Ishikawa (cell line): ENCODE data around the gene DELE1.

Experiments used
- CEBPB ChIP-seq: IDR thresholded peaks from 2 replicates; pipeline ENCODE4 v1.6.1; 2012
- CREB1 ChIP-seq: IDR thresholded peaks from 2 replicates; pipeline ENCODE4 v1.6.1; 2012; ENCODE audit warnings: low read depth
- EGR1 ChIP-seq: IDR thresholded peaks from 2 replicates; pipeline ENCODE4 v1.6.1; 2012
- EP300 ChIP-seq: IDR thresholded peaks from 2 replicates; pipeline ENCODE4 v1.6.1; 2012; ENCODE audit warnings: borderline replicate concordance
- FOXM1 ChIP-seq: IDR thresholded peaks from 2 replicates; pipeline ENCODE4 v1.6.1; 2012; ENCODE audit warnings: low read depth, borderline replicate concordance
- MAX ChIP-seq: IDR thresholded peaks from 2 replicates; pipeline ENCODE4 v1.6.1; 2012
- NFIC ChIP-seq: IDR thresholded peaks from 2 replicates; pipeline ENCODE4 v1.6.1; 2012
- RAD21 ChIP-seq: IDR thresholded peaks from 2 replicates; pipeline ENCODE4 v1.6.1; 2012; ENCODE audit warnings: low read depth
- TAF1 ChIP-seq: IDR thresholded peaks from 2 replicates; pipeline ENCODE4 v1.6.1; 2012; ENCODE audit warnings: low read depth, mild to moderate bottlenecking
- TCF12 ChIP-seq: IDR thresholded peaks from 2 replicates; pipeline ENCODE4 v1.6.1; 2012; ENCODE audit warnings: low read depth
- TEAD4 ChIP-seq: IDR thresholded peaks from 2 replicates; pipeline ENCODE4 v1.6.1; 2012
- YY1 ChIP-seq: IDR thresholded peaks from 2 replicates; pipeline ENCODE4 v1.6.1; 2012; ENCODE audit warnings: low read depth
- ZBTB7A ChIP-seq: IDR thresholded peaks from 2 replicates; pipeline ENCODE4 v1.6.1; 2012; ENCODE audit warnings: low read depth
- TF ChIP-seq, protein P1 (sequence below): IDR thresholded peaks from 2 replicates; pipeline ENCODE4 v1.6.1; 2012
- TF ChIP-seq, protein P2 (sequence below): IDR thresholded peaks from 2 replicates; pipeline ENCODE4 v1.6.1; 2012; ENCODE audit warnings: low read depth, mild to moderate bottlenecking

DELE1 gene

GRCh38 chr5:141910271-141910673 lies 13.4 kb upstream of the DELE1 start:
- no peak for TF ChIP-seq ZBTB7A
- no peak for TF ChIP-seq TAF1
- TF ChIP-seq YY1, result no peak
- TF ChIP-seq EGR1, result no peak
- TF ChIP-seq RAD21, result no peak
- no peak for TF ChIP-seq CREB1
- no peak for TF ChIP-seq TEAD4
- no peak for TF ChIP-seq TCF12
- TF ChIP-seq FOXM1, result no peak
- TF ChIP-seq NFIC, result no peak
- no peak for TF ChIP-seq EP300
- TF ChIP-seq, protein P1, sequence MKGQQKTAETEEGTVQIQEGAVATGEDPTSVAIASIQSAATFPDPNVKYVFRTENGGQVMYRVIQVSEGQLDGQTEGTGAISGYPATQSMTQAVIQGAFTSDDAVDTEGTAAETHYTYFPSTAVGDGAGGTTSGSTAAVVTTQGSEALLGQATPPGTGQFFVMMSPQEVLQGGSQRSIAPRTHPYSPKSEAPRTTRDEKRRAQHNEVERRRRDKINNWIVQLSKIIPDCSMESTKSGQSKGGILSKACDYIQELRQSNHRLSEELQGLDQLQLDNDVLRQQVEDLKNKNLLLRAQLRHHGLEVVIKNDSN, result no peak
- TF ChIP-seq, protein P2, sequence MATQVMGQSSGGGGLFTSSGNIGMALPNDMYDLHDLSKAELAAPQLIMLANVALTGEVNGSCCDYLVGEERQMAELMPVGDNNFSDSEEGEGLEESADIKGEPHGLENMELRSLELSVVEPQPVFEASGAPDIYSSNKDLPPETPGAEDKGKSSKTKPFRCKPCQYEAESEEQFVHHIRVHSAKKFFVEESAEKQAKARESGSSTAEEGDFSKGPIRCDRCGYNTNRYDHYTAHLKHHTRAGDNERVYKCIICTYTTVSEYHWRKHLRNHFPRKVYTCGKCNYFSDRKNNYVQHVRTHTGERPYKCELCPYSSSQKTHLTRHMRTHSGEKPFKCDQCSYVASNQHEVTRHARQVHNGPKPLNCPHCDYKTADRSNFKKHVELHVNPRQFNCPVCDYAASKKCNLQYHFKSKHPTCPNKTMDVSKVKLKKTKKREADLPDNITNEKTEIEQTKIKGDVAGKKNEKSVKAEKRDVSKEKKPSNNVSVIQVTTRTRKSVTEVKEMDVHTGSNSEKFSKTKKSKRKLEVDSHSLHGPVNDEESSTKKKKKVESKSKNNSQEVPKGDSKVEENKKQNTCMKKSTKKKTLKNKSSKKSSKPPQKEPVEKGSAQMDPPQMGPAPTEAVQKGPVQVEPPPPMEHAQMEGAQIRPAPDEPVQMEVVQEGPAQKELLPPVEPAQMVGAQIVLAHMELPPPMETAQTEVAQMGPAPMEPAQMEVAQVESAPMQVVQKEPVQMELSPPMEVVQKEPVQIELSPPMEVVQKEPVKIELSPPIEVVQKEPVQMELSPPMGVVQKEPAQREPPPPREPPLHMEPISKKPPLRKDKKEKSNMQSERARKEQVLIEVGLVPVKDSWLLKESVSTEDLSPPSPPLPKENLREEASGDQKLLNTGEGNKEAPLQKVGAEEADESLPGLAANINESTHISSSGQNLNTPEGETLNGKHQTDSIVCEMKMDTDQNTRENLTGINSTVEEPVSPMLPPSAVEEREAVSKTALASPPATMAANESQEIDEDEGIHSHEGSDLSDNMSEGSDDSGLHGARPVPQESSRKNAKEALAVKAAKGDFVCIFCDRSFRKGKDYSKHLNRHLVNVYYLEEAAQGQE, result no peak
- TF ChIP-seq CEBPB, result no peak
- TF ChIP-seq MAX, result no peak

- TF ChIP-seq NFIC (no peak), TAF1 (no peak), YY1 (no peak), CREB1 (no peak), TCF12 (no peak), CEBPB (no peak), TEAD4 (no peak), EGR1 (no peak), MAX (no peak), EP300 (no peak), ZBTB7A (no peak)
- TF ChIP-seq, protein P2, result no peak
- TF ChIP-seq, protein P1, result no peak
Observed at GRCh38 chr5:141913560-141914198, 10.0 kb upstream of the DELE1 start.

DNA sequence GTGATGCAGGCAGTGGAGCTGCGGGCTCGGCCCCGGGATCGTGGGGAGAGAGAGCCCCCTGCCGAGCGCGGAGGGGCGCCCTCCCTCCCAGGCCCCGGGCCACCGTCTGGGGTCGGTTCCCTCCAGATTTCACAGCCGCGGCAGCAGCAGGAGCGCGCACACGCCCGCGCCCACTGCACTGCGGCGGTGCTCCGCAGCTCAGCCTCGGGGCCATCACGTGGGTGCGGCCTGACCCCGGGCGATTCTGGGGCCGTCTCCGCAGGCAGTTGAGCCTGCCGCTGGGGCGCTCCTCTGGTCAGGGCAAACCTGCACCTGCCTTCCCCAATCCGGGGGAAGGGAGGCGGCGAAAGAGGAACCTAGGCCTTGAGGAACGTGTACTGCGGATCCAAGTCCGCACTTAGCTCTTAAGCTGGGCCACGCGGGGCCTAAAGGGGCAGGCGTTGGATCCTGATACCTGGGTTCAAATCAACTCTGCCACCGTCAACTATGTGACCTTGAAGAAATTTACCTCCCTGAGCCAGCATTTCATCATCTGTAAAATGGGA lies 9.4 kb upstream of the DELE1 start:
- TF ChIP-seq, protein P1, result no peak
- TF ChIP-seq TCF12 (no peak), TAF1 (no peak), RAD21 (no peak), MAX (no peak), FOXM1 (no peak), CEBPB (no peak), EP300 (no peak), TEAD4 (no peak), ZBTB7A (no peak), YY1 (no peak), CREB1 (no peak), NFIC (no peak), EGR1 (no peak)
- TF ChIP-seq, protein P2, result no peak
